T-helper 17 cell (primary cell): ENCODE data around the gene MS4A4A. TPM values are rescaled to one million over a fixed set of nuclear protein-coding genes. Genes with fewer than 3 reads are reported as not detected.

Source experiments
- ATAC-seq: fragments of 150-1000 bp; cut with Tn5 transposase; 2 replicates; pipeline ENCODE4 v1.10.0; 2021; ENCODE audit warnings: mild to moderate bottlenecking, moderate library complexity
- DNase-seq, 3 donors: peaks; one replicate each; pipeline versions ENCODE4 v3.0.0 to v3.0.0-alpha.2; 2020 to 2021
- H3K9me3 ChIP-seq: one replicate; pipeline ENCODE4 v1.7.0; 2013; ENCODE audit warnings: low read length, mild to moderate bottlenecking; ENCODE audit not compliant: control insufficient read depth, poor library complexity, severe bottlenecking
- H3K27ac Mint-ChIP-seq: one replicate; pipeline ENCODE4 v1.8.0; 2022; ENCODE audit warnings: mild to moderate bottlenecking, moderate library complexity, mixed read lengths
- H3K27me3 Mint-ChIP-seq: one replicate; pipeline ENCODE4 v1.8.0; 2022; ENCODE audit warnings: mixed read lengths
- H3K36me3 Mint-ChIP-seq: one replicate; pipeline ENCODE4 v1.8.0; 2022; ENCODE audit warnings: low read depth, mixed read lengths
- H3K4me1 Mint-ChIP-seq: one replicate; pipeline ENCODE4 v1.8.0; 2022; ENCODE audit warnings: mild to moderate bottlenecking, mixed read lengths
- H3K4me3 Mint-ChIP-seq: one replicate; pipeline ENCODE4 v1.8.0; 2022; ENCODE audit warnings: mild to moderate bottlenecking, moderate library complexity, mixed read lengths
- total RNA-seq, 4 donors: library from RNA in 2 of 4; stranded (reverse) in 2 of 4; gene quantifications; one replicate each; pipeline ENCODE4 v1.2.3 and lab custom pipeline; 2022 to 2026

Gene MS4A4A
- total RNA-seq (under 1 TPM in 1 of 2 donors, not detected in 1; 0.50 TPM), total RNA-seq (lab: John Stamatoyannopoulos, UW) (0 to 0.23 reads per million in 2 donors)

GRCh38 chr11:60280412-60280811 is at the start of gene MS4A4A:
MS4A4A (plus strand) TSS chr11:60280666; CDS start chr11:60280676, 10 bp downstream.
- Mint-ChIP-seq H3K4me1 (no peaks in the 10 kb centered on the region), H3K27ac (no peak within 1 kb of the TSS), H3K4me3 (no peak within 1 kb of the TSS), H3K27me3 (peaks cover 40% of the 10 kb centered on the region), H3K36me3 (no peaks in the 10 kb centered on the region)
- no peak for DNase-seq
- H3K9me3 ChIP-seq, result no peaks in the 10 kb centered on the region
- peak; percentile 44 for ATAC-seq

GRCh38 chr11:60230681-60231080 is 49.8 kb upstream of the MS4A4A start:
- Mint-ChIP-seq H3K27me3 (peaks cover 27% of the 10 kb centered on the region), H3K27ac (no peak overlapping the region), H3K4me1 (no peaks in the 10 kb centered on the region), H3K4me3 (no peak overlapping the region), H3K36me3 (no peaks in the 10 kb centered on the region)
- DNase-seq (no peak), ATAC-seq (no peak)
- no peaks in the 10 kb centered on the region for H3K9me3 ChIP-seq

DNA sequence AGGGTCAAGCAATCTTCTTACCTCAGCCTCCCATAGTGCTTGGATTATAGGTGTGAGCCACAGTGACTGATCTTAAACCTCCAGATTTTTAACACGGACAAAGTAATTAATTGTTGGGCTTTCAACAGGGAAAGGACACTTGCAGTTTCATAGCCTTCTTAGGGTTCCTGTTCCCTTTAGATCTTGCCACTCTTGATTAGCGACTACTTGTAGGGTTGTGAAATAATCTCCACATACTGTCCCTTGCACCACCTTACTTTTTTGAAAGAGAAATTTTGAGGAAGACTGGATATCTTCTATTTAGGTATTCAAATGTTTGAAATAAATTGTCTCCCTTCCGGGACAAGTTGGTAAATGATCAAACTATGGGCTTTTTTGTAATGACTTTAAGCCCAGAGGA is 45.1 kb upstream of the MS4A4A start:
- no peak overlapping the region for H3K4me3 Mint-ChIP-seq
- DNase-seq (no peak), ATAC-seq (no peak)
- no peaks in the 10 kb centered on the region for H3K36me3 Mint-ChIP-seq
- H3K9me3 ChIP-seq, result no peaks in the 10 kb centered on the region
- H3K4me1 Mint-ChIP-seq, result no peaks in the 10 kb centered on the region
- H3K27me3 Mint-ChIP-seq, result peaks cover 55% of the 10 kb centered on the region
- H3K27ac Mint-ChIP-seq, result no peak overlapping the region

- no peaks in the 10 kb centered on the region for H3K36me3 Mint-ChIP-seq
- no peaks in the 10 kb centered on the region for H3K9me3 ChIP-seq
- H3K27ac Mint-ChIP-seq, result no peak overlapping the region
- DNase-seq (no peak), ATAC-seq (no peak)
- H3K27me3 Mint-ChIP-seq, result peaks cover 64% of the 10 kb centered on the region
- no peak overlapping the region for H3K4me3 Mint-ChIP-seq
- no peaks in the 10 kb centered on the region for H3K4me1 Mint-ChIP-seq
These were observed 39.8 kb upstream of the MS4A4A start for GRCh38 chr11:60240662-60241061.

DNA sequence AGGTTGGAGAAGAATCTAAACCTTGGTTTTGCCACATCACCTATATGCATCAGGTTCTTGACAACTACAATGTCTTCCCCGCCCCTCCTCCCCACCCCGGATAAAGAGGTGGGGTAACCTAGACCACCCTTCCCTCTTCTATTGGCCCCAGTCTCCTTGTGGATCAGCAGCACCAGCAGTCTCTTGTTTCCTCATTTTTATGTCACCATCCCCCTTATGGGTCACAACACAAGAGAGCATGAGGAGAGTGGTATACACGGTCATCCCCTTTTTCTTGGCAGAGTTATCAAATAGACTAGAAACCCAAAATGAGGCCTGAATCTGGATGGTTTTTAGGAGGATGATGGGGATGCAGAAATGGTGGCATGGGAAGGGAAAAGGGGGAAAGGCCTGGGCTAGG is 38.7 kb upstream of the MS4A4A start:
- no peaks in the 10 kb centered on the region for H3K36me3 Mint-ChIP-seq

DNA sequence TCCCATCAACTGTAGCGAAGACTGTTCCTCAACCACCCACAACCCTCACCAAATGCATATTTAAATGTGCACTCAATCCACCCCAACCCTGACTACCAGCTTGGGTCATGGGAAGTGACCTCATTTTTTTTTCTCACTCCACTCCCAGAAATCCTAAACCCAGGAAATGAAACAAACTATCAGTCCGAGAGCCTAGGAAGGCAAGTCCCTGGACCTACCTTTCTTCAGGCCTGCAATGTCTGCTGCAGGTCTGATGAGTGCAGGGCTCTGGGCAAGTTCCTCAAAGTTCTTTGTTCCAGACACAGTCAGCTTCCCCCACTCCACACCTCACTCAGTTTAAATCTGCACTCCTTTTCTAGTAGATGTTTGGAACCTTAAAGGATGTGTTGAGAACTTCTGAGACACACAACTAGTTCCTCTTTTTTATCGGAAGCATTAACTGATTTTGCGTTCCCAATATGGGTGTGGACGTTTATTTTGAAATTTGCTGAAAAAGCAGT is 37.7 kb upstream of the MS4A4A start, which contains the start of gene MS4A4E:
MS4A4E (minus strand) TSS at position 398 of the 500 bp plus-strand sequence. CDS start 13,082 bp downstream, outside the sequence.
- no peak for ATAC-seq
- Mint-ChIP-seq H3K4me3 (peak within 1 kb of the TSS; percentile 61), H3K4me1 (no peaks in the 10 kb centered on the region), H3K27ac (no peak within 1 kb of the TSS), H3K36me3 (no peaks in the 10 kb centered on the region), H3K27me3 (peaks cover 60% of the 10 kb centered on the region)
- no peak for DNase-seq
- no peaks in the 10 kb centered on the region for H3K9me3 ChIP-seq

More for the DNA sequence above, 38.7 kb upstream of the MS4A4A start:
- H3K4me3 Mint-ChIP-seq, result no peak overlapping the region
- ATAC-seq (no peak), DNase-seq (no peak)
- no peaks in the 10 kb centered on the region for H3K4me1 Mint-ChIP-seq
- no peak overlapping the region for H3K27ac Mint-ChIP-seq
- no peaks in the 10 kb centered on the region for H3K9me3 ChIP-seq
- H3K27me3 Mint-ChIP-seq, result peaks cover 63% of the 10 kb centered on the region

DNA sequence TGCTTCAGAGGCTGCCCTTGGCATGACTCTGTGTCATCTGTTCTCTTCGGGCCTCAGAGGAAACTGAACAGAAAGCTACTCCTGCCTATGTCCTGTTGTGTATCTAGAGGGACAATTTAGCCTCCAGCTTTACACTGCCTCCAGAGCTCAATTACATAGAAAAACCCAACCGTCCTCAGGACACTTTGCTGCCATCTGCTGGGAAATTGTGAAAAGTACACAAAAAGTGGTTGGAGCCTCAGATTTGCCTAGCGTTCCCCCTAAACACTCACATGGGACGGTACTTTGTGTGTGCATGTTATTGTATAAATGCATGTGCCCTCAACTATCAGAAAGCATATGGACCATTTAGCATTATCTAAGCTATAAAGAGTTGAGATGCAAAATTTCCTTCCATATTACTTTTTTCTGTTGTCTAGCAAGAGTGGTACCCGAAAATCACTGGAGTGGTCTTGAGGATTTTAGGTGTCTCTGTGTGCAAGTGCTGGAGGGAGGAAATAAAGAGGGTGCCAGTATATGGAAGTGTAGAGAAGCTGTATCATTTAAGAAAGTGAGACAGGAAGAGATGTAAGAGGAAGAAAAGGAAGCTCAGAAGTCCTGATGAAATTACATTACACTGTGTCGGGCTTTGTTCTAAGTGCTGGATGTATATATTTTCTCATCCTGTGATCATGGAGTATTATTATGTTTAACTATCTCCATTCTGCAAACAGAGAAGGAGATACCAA is 28.8 kb upstream of the MS4A4A start:
- ATAC-seq (no peak), DNase-seq (no peak)
- Mint-ChIP-seq H3K4me1 (no peaks in the 10 kb centered on the region), H3K27ac (no peak overlapping the region), H3K36me3 (no peaks in the 10 kb centered on the region), H3K4me3 (no peak overlapping the region), H3K27me3 (peaks cover 40% of the 10 kb centered on the region)
- no peaks in the 10 kb centered on the region for H3K9me3 ChIP-seq

DNA sequence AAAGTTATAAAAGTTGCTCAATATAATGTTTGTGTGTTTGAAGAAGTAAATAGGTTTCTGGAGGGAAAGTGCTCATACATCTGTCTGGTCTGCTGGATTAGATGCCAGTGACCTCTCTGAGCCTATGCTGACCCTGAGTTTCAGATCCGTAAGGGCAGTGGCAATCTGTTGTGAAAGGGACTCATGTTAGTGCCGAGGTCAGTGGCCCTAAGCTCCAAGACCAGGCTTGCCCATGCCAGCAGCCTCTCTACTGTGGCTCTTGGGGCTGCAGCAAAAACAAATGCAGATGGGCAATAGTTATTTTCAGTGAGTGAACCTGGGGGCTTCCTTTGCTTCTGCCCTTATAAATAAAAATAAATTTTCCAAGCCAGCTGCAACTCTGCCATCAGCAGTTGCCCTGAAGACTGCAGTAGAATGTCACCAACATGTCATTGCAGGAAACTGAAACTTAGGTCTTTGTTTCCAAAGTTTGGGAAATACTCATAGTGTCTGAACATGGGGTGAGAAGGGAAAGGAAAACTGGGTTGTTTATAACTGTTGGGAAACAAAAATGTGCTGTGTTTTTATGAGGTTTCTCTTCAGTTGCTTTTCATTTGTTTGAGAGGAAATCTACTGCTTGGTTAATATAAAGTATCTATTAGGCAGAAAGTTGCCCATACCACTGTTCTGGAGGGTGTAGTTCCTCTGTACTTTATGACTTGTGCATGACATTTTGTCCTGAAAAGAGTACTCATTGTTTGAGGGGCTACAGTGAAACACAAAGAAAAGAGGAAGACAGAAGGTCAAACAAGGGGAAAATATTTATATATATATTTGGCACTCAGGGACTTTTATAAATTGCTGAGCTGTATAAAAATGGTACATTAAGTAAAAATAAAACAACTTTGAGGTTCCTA is 28.0 kb upstream of the MS4A4A start:
- no peak for DNase-seq
- H3K9me3 ChIP-seq, result no peaks in the 10 kb centered on the region
- Mint-ChIP-seq H3K27ac (no peak overlapping the region), H3K36me3 (no peaks in the 10 kb centered on the region), H3K4me1 (no peaks in the 10 kb centered on the region), H3K4me3 (no peak overlapping the region), H3K27me3 (peaks cover 35% of the 10 kb centered on the region)
- no peak for ATAC-seq

GRCh38 chr11:60257956-60258722 is 22.3 kb upstream of the MS4A4A start:
- H3K9me3 ChIP-seq, result no peaks in the 10 kb centered on the region
- no peak overlapping the region for H3K27ac Mint-ChIP-seq
- H3K4me3 Mint-ChIP-seq, result no peak overlapping the region
- no peaks in the 10 kb centered on the region for H3K4me1 Mint-ChIP-seq
- no peak for ATAC-seq
- no peak for DNase-seq
- peaks cover 12% of the 10 kb centered on the region for H3K27me3 Mint-ChIP-seq
- H3K36me3 Mint-ChIP-seq, result no peaks in the 10 kb centered on the region

- peaks cover 8% of the 10 kb centered on the region for H3K27me3 Mint-ChIP-seq
- H3K4me1 Mint-ChIP-seq, result no peaks in the 10 kb centered on the region
- no peak overlapping the region for H3K27ac Mint-ChIP-seq
- no peak overlapping the region for H3K4me3 Mint-ChIP-seq
- no peak for DNase-seq
- H3K36me3 Mint-ChIP-seq, result no peaks in the 10 kb centered on the region
- H3K9me3 ChIP-seq, result no peaks in the 10 kb centered on the region
- no peak for ATAC-seq
These were observed 19.5 kb upstream of the MS4A4A start for GRCh38 chr11:60261014-60261413.

DNA sequence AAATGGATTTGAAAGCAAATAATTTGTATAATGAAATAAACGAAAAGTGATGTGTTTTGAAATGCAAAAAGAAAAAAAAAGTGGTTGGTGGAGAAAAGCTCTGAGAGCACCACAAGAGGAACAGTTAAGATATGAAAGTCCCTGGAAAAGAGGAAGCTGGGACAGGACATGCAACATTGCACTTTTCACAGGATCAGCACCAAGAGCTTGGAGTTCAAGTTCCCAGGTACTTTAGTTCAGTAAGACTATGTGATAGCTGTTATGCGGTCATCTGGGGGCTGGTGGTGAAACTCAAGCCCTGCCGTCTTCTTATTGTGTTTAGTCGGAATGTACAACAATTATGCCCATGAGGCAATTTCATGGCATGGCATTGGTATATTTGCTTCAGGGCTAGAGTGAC is 17.1 kb upstream of the MS4A4A start:
- DNase-seq, result no peak
- Mint-ChIP-seq H3K27me3 (peaks cover 22% of the 10 kb centered on the region), H3K4me3 (no peak overlapping the region), H3K4me1 (peaks cover under 1% of the 10 kb centered on the region), H3K27ac (no peak overlapping the region), H3K36me3 (no peaks in the 10 kb centered on the region)
- no peak for ATAC-seq
- no peaks in the 10 kb centered on the region for H3K9me3 ChIP-seq

DNA sequence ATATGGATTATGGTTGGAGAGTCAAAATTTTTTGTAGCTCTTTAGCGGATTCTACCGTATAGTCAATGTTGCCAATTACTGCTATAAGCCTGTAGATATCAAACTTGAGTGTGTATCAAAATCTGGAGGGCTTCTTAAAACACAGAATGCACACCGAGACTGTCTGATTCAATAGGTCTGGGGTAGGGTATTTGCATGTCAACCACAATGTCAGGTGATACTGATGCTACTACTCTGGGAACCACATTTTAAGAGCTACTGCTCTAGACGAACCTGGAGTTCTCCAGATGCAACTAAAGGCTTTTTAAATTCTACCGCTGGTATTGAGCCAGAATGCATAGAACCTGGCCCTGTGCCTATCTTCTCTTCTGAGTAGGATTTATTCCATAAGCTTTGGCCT is 15.8 kb upstream of the MS4A4A start:
- ATAC-seq, result no peak
- DNase-seq, result no peak
- Mint-ChIP-seq H3K27ac (no peak overlapping the region), H3K36me3 (no peaks in the 10 kb centered on the region), H3K4me1 (peaks cover 2% of the 10 kb centered on the region), H3K27me3 (peaks cover 28% of the 10 kb centered on the region), H3K4me3 (no peak overlapping the region)
- no peaks in the 10 kb centered on the region for H3K9me3 ChIP-seq
